GM23338 (cell line): ENCODE measurements around the gene BCOR. TPM values are rescaled to one million over a fixed set of nuclear protein-coding genes. Genes with fewer than 3 reads are reported as not detected.

Experiments
- ATAC-seq: fragments of 200-7000 bp; cut with Tn5 transposase; 3 replicates; pipeline ENCODE4 v1.9.1; 2020
- DNase-seq: peaks from one replicate; pipeline ENCODE4 v3.0.0-alpha.2; 2015; ENCODE audit warnings: low spot score
- H2AFZ ChIP-seq: fragments of 200-600 bp; sonication (generic); 2 replicates; pipeline ENCODE4 v1.8.0; 2016; ENCODE audit warnings: antibody characterized with exemption, mild to moderate bottlenecking, moderate library complexity
- H3F3A ChIP-seq: fragments of 200-600 bp; sonication (generic); replicated peaks from 2 replicates; pipeline ENCODE4 v1.8.0; 2017; ENCODE audit warnings: antibody characterized with exemption, mixed run types, low read depth
- H3K27ac ChIP-seq: fragments of 200-600 bp; sonication (generic); 2 replicates; pipeline ENCODE4 v1.6.1; 2016; ENCODE audit warnings: low read depth
- H3K27me3 ChIP-seq: fragments of 200-600 bp; sonication (generic); 2 replicates; pipeline ENCODE4 v1.8.0; 2016; ENCODE audit warnings: mild to moderate bottlenecking, mixed run types, moderate library complexity; ENCODE audit not compliant: insufficient read depth
- H3K36me3 ChIP-seq: fragments of 200-600 bp; sonication (generic); 2 replicates; pipeline ENCODE4 v1.8.0; 2016; ENCODE audit warnings: mild to moderate bottlenecking; ENCODE audit not compliant: insufficient read depth
- H3K4me1 ChIP-seq: fragments of 200-600 bp; sonication (generic); 2 replicates; pipeline ENCODE4 v1.8.0; 2016; ENCODE audit warnings: mild to moderate bottlenecking, moderate library complexity; ENCODE audit not compliant: insufficient read depth
- H3K4me2 ChIP-seq: fragments of 200-600 bp; sonication (generic); 2 replicates; pipeline ENCODE4 v1.7.1; 2017; ENCODE audit warnings: mixed run types
- H3K4me3 ChIP-seq: fragments of 200-600 bp; sonication (generic); 2 replicates; pipeline ENCODE4 v1.6.1; 2016; ENCODE audit warnings: mixed run types
- H3K79me2 ChIP-seq: fragments of 200-600 bp; sonication (generic); replicated peaks from 2 replicates; pipeline ENCODE4 v1.8.0; 2017; ENCODE audit warnings: mild to moderate bottlenecking; ENCODE audit not compliant: insufficient read depth
- H3K9me2 ChIP-seq: fragments of 200-600 bp; sonication (generic); 2 replicates; pipeline ENCODE4 v1.8.0; 2017; ENCODE audit not compliant: insufficient read depth
- H4K20me1 ChIP-seq: fragments of 200-600 bp; sonication (generic); replicated peaks from 2 replicates; pipeline ENCODE4 v1.8.0; 2017; ENCODE audit warnings: mild to moderate bottlenecking; ENCODE audit not compliant: insufficient read depth
- H3K27ac Mint-ChIP-seq: 2 replicates; pipeline ENCODE4 v1.8.0; 2020; ENCODE audit warnings: inconsistent platforms, mild to moderate bottlenecking, moderate library complexity, mixed read lengths
- H3K27me3 Mint-ChIP-seq: 3 replicates; pipeline ENCODE4 v1.8.0; 2022; ENCODE audit warnings: low read depth, mild to moderate bottlenecking, moderate library complexity, mixed read lengths, inconsistent platforms; ENCODE audit not compliant: insufficient read depth, poor library complexity
- H3K36me3 Mint-ChIP-seq: 3 replicates; pipeline ENCODE4 v1.8.0; 2021; ENCODE audit warnings: low read depth, mild to moderate bottlenecking, inconsistent platforms, moderate library complexity, mixed read lengths
- H3K4me1 Mint-ChIP-seq: 3 replicates; pipeline ENCODE4 v1.8.0; 2020; ENCODE audit warnings: mild to moderate bottlenecking, inconsistent platforms, mixed read lengths
- H3K4me3 Mint-ChIP-seq: 3 replicates; pipeline ENCODE4 v1.8.0; 2021; ENCODE audit warnings: moderate library complexity, mild to moderate bottlenecking, inconsistent platforms, mixed read lengths
- H3K9me3 Mint-ChIP-seq: 3 replicates; pipeline ENCODE4 v1.8.0; 2020; ENCODE audit warnings: moderate library complexity, mild to moderate bottlenecking, inconsistent platforms, mixed read lengths
- CREB1 ChIP-seq: fragments of 250-450 bp; sonication (Bioruptor Pico); IDR thresholded peaks from 2 replicates; pipeline ENCODE4 v1.5.0; 2020; ENCODE audit warnings: low read depth, mild to moderate bottlenecking, moderate library complexity
- CTCF ChIP-seq, 2 experiments: fragments of 200-600 bp in 1 of 2; sonication (generic) in 1 of 2; conservative IDR thresholded peaks; 2 replicates each; pipeline versions ENCODE4 v1.5.1 to v1.6.1; 2016 to 2017; ENCODE audit warnings: antibody characterized with exemption in 2 of 2, low read depth in 2 of 2, mild to moderate bottlenecking in 2 of 2, moderate library complexity in 1 of 2
- ETS1 ChIP-seq: IDR thresholded peaks from 2 replicates; pipeline ENCODE4 v1.6.1; 2016; ENCODE audit warnings: antibody characterized with exemption
- EZH2 ChIP-seq: fragments of 200-600 bp; sonication (generic); IDR thresholded peaks from one replicate; pipeline ENCODE4 v1.8.0; 2017; ENCODE audit warnings: antibody characterized with exemption, mild to moderate bottlenecking, low read depth; ENCODE audit not compliant: unreplicated experiment
- EZH2phosphoT487 ChIP-seq: fragments of 200-600 bp; sonication (generic); IDR thresholded peaks from one replicate; pipeline ENCODE4 v1.8.1; 2018; ENCODE audit warnings: antibody characterized with exemption; ENCODE audit not compliant: unreplicated experiment
- JUNB ChIP-seq: IDR thresholded peaks from one replicate; pipeline ENCODE4 v1.6.1; 2016; ENCODE audit warnings: antibody characterized with exemption; ENCODE audit not compliant: unreplicated experiment
- NANOG ChIP-seq: IDR thresholded peaks from 2 replicates; pipeline ENCODE4 v1.6.1; 2016; ENCODE audit warnings: antibody characterized with exemption, borderline replicate concordance
- POLR2AphosphoS5 ChIP-seq: IDR thresholded peaks from 2 replicates; pipeline ENCODE4 v1.6.1; 2016; ENCODE audit warnings: antibody characterized with exemption, low read depth
- REST ChIP-seq: IDR thresholded peaks from one replicate; pipeline ENCODE4 v1.6.1; 2018; ENCODE audit warnings: antibody characterized with exemption; ENCODE audit not compliant: unreplicated experiment
- STAT1 ChIP-seq: IDR thresholded peaks from one replicate; pipeline ENCODE4 v1.6.1; 2016; ENCODE audit warnings: antibody characterized with exemption; ENCODE audit not compliant: unreplicated experiment
- ZNF114 ChIP-seq: fragments of 250-450 bp; sonication (Bioruptor Pico); IDR thresholded peaks from 2 replicates; pipeline ENCODE4 v1.5.0; 2020; ENCODE audit warnings: mild to moderate bottlenecking, moderate library complexity
- ZNF331 ChIP-seq: fragments of 250-450 bp; sonication (Bioruptor Pico); IDR thresholded peaks from 2 replicates; pipeline ENCODE4 v1.5.0; 2020; ENCODE audit warnings: low read depth, mild to moderate bottlenecking, moderate library complexity
- ZNF462 ChIP-seq: fragments of 250-450 bp; sonication (Bioruptor Pico); IDR thresholded peaks from 2 replicates; pipeline ENCODE4 v1.5.0; 2020; ENCODE audit warnings: mild to moderate bottlenecking, moderate library complexity
- polyA plus RNA-seq: library from polyadenylated mRNA; unstranded; fragments of >200 nt; fragmentation: Nextera tagmentation; extraction: Ambion mirVana; gene quantifications from 2 replicates; pipeline ENCODE4 v1.2.1, GENCODE V29; 2016
- total RNA-seq: library from RNA; depleted of rRNA; stranded (reverse); fragments of >200 nt; shearing (Covaris generic); gene quantifications from 2 replicates; pipeline ENCODE4 v1.2.3, GENCODE V29; 2014

BCOR gene
- total and polyA plus RNA-seq, 2 experiments from 2014 or later = 25.5 to 60.8 TPM

GRCh38 chrX:40120838-40121580 lies 23.3 kb upstream of the BCOR start:
- peaks cover 4% of the 10 kb centered on the region for H3K27me3 Mint-ChIP-seq
- Histone ChIP-seq H3K4me3 (no peak overlapping the region), H4K20me1 (no peaks in the 10 kb centered on the region), H3F3A (no peaks in the 10 kb centered on the region), H3K9me2 (no peaks in the 10 kb centered on the region), H2AFZ (no peak overlapping the region), H3K79me2 (no peaks in the 10 kb centered on the region), H3K4me2 (no peak overlapping the region), H3K36me3 (no peaks in the 10 kb centered on the region), H3K27ac (no peak overlapping the region), H3K27me3 (no peaks in the 10 kb centered on the region), H3K4me1 (peaks cover 7% of the 10 kb centered on the region; the same call in 1 of the 2 replicates)
- DNase-seq (no peak), ATAC-seq (no peak)
- no peak overlapping the region for H3K27ac Mint-ChIP-seq
- no peaks in the 10 kb centered on the region; the same call in 2 of the 3 replicates for H3K9me3 Mint-ChIP-seq
- H3K4me3 Mint-ChIP-seq = no peak overlapping the region; the same call in 2 of the 3 replicates
- no peak for TF ChIP-seq JUNB
- TF ChIP-seq ZNF114 = no peak
- no peak for TF ChIP-seq CREB1 (CRISPR knock-in tag)
- TF ChIP-seq ETS1 = no peak
- TF ChIP-seq EZH2phosphoT487 = no peak
- no peak for TF ChIP-seq CTCF (conservative IDR thresholded peaks at IDR 0.05; ENCODE audit: low read depth in 2 of 2)
- TF ChIP-seq REST = no peak
- no peak for TF ChIP-seq ZNF462 (CRISPR knock-in tag)
- TF ChIP-seq STAT1 = no peak
- no peak for TF ChIP-seq NANOG
- TF ChIP-seq POLR2AphosphoS5 = no peak
- no peak for TF ChIP-seq ZNF331 (CRISPR knock-in tag)
- TF ChIP-seq EZH2 = no peak
- H3K4me1 Mint-ChIP-seq = peaks cover 32% of the 10 kb centered on the region
- peaks cover 7% of the 10 kb centered on the region; the same call in 2 of the 3 replicates for H3K36me3 Mint-ChIP-seq
